ENCODE measurements around the gene MYO6.

- TF ChIP-seq CTCF (IDR thresholded peaks at IDR 0.05) (no peak), ZFX (IDR thresholded peaks at IDR 0.05; ENCODE audit: borderline replicate concordance) (no peak)
These were observed 99.2 kb downstream of the MYO6 start for GRCh38 chr6:75848274-75848673.

All from 22Rv1 (cell line).